Activated CD4-positive, alpha-beta T cell treated with anti-CD3 and anti-CD28 coated beads for 4 hours (primary cell): ENCODE measurements around the gene DGKQ.

Experiments used
- DNase-seq, 2 donors: peaks; one replicate each; pipeline ENCODE4 v3.0.0-alpha.2; 2020

DGKQ gene

DNA sequence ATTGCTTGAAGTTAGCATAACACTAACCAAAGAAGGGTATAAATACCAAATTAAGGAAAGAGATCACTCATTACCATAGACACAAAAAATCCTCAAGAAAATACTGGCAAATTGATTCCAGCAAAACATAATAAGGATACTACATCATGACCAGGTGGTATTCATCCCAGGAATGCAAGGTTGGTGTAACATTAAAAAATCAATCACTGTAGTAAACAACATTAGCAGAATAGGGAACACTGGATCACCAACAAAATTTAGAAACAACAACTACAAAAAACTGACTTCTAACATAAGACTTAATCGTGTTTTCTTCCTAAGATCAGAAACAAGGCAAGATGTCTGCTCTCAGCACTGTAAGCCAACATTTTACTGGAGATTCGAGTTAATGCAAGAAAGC is 55.4 kb downstream of the DGKQ start:
- no peak for DNase-seq

- DNase-seq = no peak
Measured at GRCh38 chr4:917466-917865, 55.9 kb downstream of the DGKQ start.

DNA sequence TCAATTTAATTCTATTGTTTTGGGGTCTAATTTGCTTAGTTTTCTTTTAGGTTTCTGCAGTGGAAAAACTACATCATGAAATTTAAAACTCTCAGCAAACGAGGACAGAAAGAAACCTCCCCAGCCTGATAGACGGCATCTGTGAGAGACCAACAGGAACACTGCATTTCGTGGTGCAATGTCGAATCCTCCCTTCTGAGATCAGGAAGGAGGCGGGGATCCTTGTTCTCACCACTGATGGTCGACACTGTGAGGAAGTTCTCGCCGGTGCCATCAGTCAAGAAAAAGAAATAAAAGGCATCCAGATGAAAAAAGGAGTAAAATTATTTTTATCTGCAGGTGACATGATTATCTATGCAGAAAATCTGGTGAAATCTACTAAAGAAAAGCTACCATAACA is 57.8 kb downstream of the DGKQ start:
- DNase-seq = no peak

DNA sequence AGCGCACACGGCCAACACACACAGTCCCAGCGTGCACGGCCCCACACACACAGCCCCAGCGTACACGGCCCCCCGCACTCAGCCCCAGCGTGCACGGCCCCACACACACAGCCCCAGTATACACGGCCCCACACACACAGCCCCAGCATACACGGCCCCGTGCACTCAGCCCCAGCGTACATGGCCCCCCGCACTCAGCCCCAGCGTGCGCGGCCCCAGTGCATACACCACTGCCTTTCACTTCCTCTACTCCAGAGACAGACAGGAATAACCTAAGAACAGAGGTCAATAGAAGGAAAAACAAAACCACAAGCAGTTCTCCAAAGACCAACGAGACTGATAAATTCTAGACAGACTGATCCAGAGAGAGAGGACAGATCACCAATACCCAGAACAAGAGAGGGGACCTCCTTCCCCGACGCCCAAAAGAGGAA is 58.3 kb downstream of the DGKQ start:
- no peak for DNase-seq

DNA sequence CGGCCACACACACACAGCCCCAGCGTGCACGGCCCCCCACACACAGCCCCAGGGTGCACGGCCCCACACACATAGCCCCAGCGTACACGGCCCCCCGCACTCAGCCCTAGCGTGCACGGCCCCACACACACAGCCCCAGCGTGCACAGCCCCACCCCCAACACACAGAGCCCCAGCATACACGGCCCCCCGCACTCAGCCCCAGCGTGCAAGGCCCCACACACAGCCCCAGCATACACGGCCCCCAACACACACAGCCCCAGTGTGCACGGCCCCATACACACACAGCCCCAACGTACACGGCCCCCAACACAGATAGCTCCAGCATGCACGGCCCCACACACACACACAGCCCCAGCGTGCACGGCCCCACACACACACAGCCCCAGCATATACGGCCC is 58.8 kb downstream of the DGKQ start:
- no peak for DNase-seq

GRCh38 chr4:913280-913618 is 60.1 kb downstream of the DGKQ start:
- DNase-seq = no peak

DNA sequence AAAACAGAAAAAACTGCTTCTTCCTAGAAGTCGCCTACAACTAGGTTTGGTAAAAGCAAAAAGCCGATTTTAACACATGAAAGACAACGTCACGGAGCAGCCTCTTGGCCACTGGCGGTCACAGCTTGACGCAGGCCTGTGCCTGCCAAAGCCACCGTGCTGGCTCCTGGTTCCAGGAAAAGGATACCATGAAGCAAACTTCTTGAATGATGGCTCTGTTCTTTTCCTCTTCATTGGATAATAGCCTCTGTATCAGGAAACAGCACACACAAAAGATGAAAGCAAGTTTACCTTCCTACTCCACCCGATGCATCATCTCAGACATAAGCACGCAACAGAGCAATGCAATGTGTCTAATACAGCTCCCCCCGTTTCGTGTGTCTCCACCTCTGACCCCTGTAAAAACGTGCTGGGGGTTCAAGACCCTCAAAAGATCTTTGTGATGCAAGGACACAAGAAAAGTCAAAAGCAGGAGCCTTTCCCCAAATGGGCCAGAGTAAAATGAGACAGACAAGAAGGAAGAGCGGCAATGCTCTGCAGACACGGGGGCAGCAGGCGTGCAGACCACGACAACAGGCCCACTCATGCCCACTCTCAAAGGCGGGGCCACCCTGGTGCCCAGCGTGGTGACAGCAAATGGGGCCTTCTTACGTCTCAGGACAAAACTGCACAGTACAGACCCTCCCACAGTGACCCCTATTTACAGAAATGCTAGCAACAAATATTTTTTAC is 60.7 kb downstream of the DGKQ start:
- no peak for DNase-seq

GRCh38 chr4:911871-912490 is 61.4 kb downstream of the DGKQ start:
- DNase-seq = no peak

GRCh38 chr4:911221-911751 is 62.1 kb downstream of the DGKQ start:
- no peak for DNase-seq

DNA sequence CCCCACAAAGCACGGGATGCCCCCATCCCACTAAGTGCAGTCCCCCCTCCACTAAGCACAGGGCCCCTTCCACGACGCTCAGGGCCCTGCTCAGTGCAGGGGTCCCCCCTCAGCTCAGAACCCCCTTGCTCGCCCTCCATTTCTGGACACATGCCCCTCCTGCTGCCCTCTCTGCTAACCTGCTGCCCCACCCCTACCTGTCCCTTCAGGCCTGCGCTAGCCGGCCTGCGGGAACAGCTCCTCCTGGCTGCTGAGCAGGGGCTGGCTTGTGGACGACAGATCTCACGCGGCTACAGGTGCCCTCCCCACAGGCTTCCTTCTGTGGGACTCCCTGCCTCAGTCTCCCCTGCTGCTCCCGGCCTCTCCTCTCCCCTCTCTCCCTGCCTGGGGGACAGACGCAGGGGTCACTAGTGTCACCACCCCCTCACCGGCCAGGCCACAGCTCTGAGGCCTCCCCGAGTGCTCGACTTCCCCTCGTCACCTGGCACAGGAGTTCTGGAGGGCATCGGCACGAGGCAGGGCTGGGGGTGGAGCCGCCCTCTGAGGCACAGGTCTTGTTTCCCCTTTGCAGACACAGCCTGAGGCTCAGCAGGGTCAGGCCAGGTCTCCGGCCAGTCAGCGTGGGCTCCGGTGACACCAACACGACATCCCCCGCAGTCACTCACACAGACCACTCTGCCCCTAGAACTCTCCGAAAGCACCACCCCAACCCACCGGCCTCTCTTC is 62.8 kb downstream of the DGKQ start:
- no peak for DNase-seq

GRCh38 chr4:909821-910220 is 63.5 kb downstream of the DGKQ start:
- DNase-seq = no peak

GRCh38 chr4:909131-909571 is 64.2 kb downstream of the DGKQ start:
- no peak for DNase-seq
